Psoas muscle (tissue), 8 donors: ENCODE data around the gene NRIP1. TPM values are rescaled to one million over a fixed set of nuclear protein-coding genes. Genes with fewer than 3 reads are reported as not detected.
"Not testable (repeated sequence)": the region's sequence is repeated elsewhere in the genome, so short reads cannot be mapped to it uniquely, and the experiment has no call there.

ENCODE experiments used
- ATAC-seq, 4 donors: fragments of 200-7000 bp; cut with Tn5 transposase; one replicate each; pipeline ENCODE4 v1.9.1; 2020; ENCODE audit warnings: moderate library complexity in 3 of 4, mild to moderate bottlenecking in 2 of 4
- DNase-seq, 2 donors: peaks; one replicate each; pipeline ENCODE4 v3.0.0-alpha.2; 2020
- H3K27ac ChIP-seq: fragments of 200-600 bp; one replicate; pipeline ENCODE4 v1.8.0; 2022
- H3K27me3 ChIP-seq, 3 donors: fragments of 200-600 bp in 1 of 3; one replicate each; pipeline versions ENCODE4 v1.6.1 to v1.8.0; 2013 to 2022; ENCODE audit warnings: low read length in 2 of 3, mild to moderate bottlenecking in 2 of 3, moderate library complexity in 1 of 3; ENCODE audit not compliant: insufficient read depth in 3 of 3
- H3K36me3 ChIP-seq, 2 donors: fragments of 200-600 bp in 1 of 2; one replicate each; pipeline versions ENCODE4 v1.6.1 to v1.8.0; 2013 to 2022; ENCODE audit warnings: low read depth in 1 of 2, mild to moderate bottlenecking in 1 of 2, moderate library complexity in 1 of 2; ENCODE audit not compliant: insufficient read depth in 1 of 2
- H3K4me1 ChIP-seq: fragments of 200-600 bp; one replicate; pipeline ENCODE4 v1.8.0; 2022
- H3K4me3 ChIP-seq: fragments of 200-600 bp; one replicate; pipeline ENCODE4 v1.8.0; 2022; ENCODE audit warnings: mild to moderate bottlenecking
- H3K9me3 ChIP-seq: fragments of 200-600 bp; one replicate; pipeline ENCODE4 v1.8.0; 2022
- CTCF ChIP-seq: fragments of 200-600 bp; IDR thresholded peaks from one replicate; pipeline ENCODE4 v1.8.0; 2022; ENCODE audit warnings: antibody characterized with exemption
- WGBS, 3 donors: extraction: QIAGEN DNeasy Blood & Tissue Kit; methylation state at CpG; one replicate each; pipeline versions ENCODE4 v1.1.6 to v1.1.7; 2013; 5-methylcytosine and 5-hydroxymethylcytosine counted together
- intact Hi-C, 2 donors: fragments of 100-400 bp; cut with DNase I; formaldehyde crosslinking; loops; one replicate each; pipeline versions ENCODE4 v1.11.0 to v1.14.2; 2022
- polyA plus RNA-seq, 3 donors: library from polyadenylated mRNA; stranded (reverse); fragments of 200-250 nt; gene quantifications; one replicate each; pipeline ENCODE4 v1.2.3, GENCODE V29; 2013
- total RNA-seq, 4 donors: library from RNA; stranded (reverse); fragmentation: NEBNext Ultra II Directional in 2 of 4; extraction: Animal tissue kit (Norgen Biotek cat#: 25700) in 2 of 4; gene quantifications; one replicate each; pipeline versions ENCODE4 v1.2.1 to v1.2.4, GENCODE V29; 2021 to 2023
- donor health status: healthy with polysubstance abuse.
- donor health status: DM: no; HTN: no; CAD: no; lungs with moderate emphysema.
- donor health status: Bipolar disorder and iron deficiency.
- donor health status: healthy.
- donor health status: DM: yes; HTN: yes; CAD: no.
- donor health status: DM: no; HTN: no; CAD: no.
- donor health status: DM: no; HTN: no; CAD: no.
- donor health status: DM: yes; HTN: yes; CAD: no.

NRIP1 gene
- total and polyA plus RNA-seq, 7 donors = 12.1 to 137 (median 42.8) TPM

DNA sequence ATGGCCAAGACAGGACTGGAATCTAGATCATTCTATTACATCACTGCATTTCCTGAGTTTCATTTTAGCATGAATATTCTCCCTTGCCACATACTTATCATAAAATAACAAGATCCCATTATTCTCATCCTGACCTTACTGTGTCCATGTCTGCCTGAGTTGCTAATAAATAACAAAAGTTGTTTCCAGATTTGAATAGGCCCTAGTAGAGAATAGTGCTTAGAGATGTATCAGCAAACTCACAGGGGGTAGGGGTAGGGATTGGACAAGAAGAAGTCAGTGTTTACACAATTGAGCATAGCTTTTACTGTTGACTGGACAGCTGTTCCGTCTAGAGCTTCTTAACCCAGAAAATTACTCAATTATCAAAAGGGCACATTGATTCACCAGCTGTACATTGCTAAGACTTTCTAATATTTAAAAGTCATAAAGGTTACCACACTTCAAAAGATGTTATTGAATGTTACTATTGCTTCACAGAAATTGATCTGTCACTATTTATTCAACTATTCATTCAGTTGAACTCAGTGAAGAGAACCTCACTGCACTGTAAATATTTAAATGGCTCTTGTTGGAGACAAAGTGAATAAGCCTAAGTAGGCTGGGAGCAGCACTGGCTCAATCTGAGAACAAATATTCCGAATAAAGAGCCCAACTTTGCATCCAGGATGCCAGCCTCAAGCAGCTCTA lies 121.9 kb downstream of the NRIP1 start:
- no peaks in the 10 kb centered on the region for H3K4me1 ChIP-seq
- intact Hi-C loops = no loop called here
- no peak overlapping the region for H3K4me3 ChIP-seq
- no peak for ATAC-seq
- 41 to 47% (median 46%) methylated on average over 2 of the region's 2 CpGs for WGBS, 3 donors
- H3K9me3 ChIP-seq = no peaks in the 10 kb centered on the region
- H3K27me3 ChIP-seq = no peaks in the 10 kb centered on the region
- TF ChIP-seq CTCF = no peak
- no peak for DNase-seq
- no peak overlapping the region for H3K27ac ChIP-seq
- H3K36me3 ChIP-seq = no peaks in the 10 kb centered on the region

GRCh38 chr21:14927324-14927723 lies 137.5 kb downstream of the NRIP1 start:
- H3K27me3 ChIP-seq, H3K27ac ChIP-seq, intact Hi-C loops, H3K36me3 ChIP-seq, DNase-seq, H3K9me3 ChIP-seq, H3K4me1 ChIP-seq, ATAC-seq, H3K4me3 ChIP-seq: not testable (repeated sequence)
- WGBS, 3 donors = 83 to 92% (median 92%) methylated on average over 8 to 13 of the region's 13 CpGs

DNA sequence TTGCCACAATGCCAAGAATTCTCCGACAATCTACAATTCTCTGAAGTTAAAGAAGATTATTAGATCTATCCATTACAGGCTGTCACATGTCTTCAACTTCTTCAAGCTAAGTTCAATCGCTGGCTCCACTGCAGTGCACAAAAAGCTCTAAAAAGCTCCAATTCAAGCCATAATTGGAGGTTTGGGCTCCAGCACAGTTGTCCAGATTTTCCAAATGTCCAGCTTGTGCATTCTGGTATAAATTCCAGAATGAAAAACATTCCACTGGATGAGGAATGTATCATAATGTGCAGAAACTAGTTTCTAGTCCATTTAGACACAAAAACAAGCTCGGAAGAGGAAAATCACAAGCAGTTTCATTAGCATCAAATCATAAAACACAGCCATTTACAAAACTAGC lies 138.6 kb downstream of the NRIP1 start:
- 44 to 64% (median 56%) methylated on average over 3 of the region's 3 CpGs for WGBS, 3 donors
- Histone ChIP-seq H3K9me3 (no peaks in the 10 kb centered on the region), H3K27ac (no peak overlapping the region), H3K4me3 (no peak overlapping the region), H3K27me3 (no peaks in the 10 kb centered on the region), H3K36me3 (no peaks in the 10 kb centered on the region), H3K4me1 (no peaks in the 10 kb centered on the region)
- no peak for TF ChIP-seq CTCF
- intact Hi-C loops = no loop called here
- no peak for ATAC-seq
- DNase-seq = no peak

DNA sequence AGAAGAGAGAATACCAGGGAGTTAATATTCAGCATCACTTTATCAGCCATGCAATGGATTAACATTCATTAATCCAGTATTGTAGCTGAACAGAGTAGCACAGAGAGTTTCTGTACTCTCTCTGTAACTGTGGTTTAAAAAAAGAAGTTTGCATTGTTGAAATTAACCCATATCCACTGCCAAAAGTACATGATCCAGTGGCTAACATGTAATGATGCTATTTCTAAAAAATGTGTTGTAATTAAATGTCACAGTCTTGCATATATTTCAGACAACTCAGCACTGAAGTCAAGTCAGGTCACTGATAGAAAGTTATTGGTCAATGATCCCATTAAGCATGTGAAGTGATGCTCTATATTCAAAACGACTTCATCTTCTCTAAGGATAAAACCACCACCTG lies 141.3 kb downstream of the NRIP1 start:
- intact Hi-C loops = no loop called here
- no peak for ATAC-seq
- Histone ChIP-seq H3K36me3 (no peaks in the 10 kb centered on the region), H3K4me3 (no peak overlapping the region), H3K4me1 (no peaks in the 10 kb centered on the region), H3K27me3 (no peaks in the 10 kb centered on the region), H3K27ac (no peak overlapping the region), H3K9me3 (no peaks in the 10 kb centered on the region)
- no peak for DNase-seq
- no peak for TF ChIP-seq CTCF
- WGBS, 3 donors = 21 to 37% (median 29%) methylated on average over 1 of the region's 1 CpG

GRCh38 chr21:14922980-14923379 lies 141.8 kb downstream of the NRIP1 start:
- DNase-seq (no peak), ATAC-seq (no peak)
- H3K4me1 ChIP-seq = no peaks in the 10 kb centered on the region
- intact Hi-C loops = no loop called here
- H3K27ac ChIP-seq = no peak overlapping the region
- WGBS, 3 donors = 37 to 56% (median 51%) methylated on average over 1 of the region's 1 CpG
- H3K27me3 ChIP-seq = no peaks in the 10 kb centered on the region
- TF ChIP-seq CTCF = no peak
- H3K36me3 ChIP-seq = no peaks in the 10 kb centered on the region
- no peaks in the 10 kb centered on the region for H3K9me3 ChIP-seq
- H3K4me3 ChIP-seq = no peak overlapping the region
